K562 (cell line): ENCODE data around the gene SLC12A9. TPM values are rescaled to one million over a fixed set of nuclear protein-coding genes. Genes with fewer than 3 reads are reported as not detected.
A peak's percentile ranks its signal among the peaks of the same experiment; 100 is the strongest.

Experiments used
- ATAC-seq: fragments of 200-7000 bp; cut with Tn5 transposase; 3 replicates; pipeline ENCODE4 v1.9.1; 2020; ENCODE audit warnings: moderate library complexity
- BruUV-seq: library from RNA; stranded (reverse); fragments of 400-500 nt; replicated peaks from 2 replicates; lab custom pipeline; 2021; lab: Mats Ljungman, UMichigan
- CTCF ChIA-PET: fragments of 300-600 bp; formaldehyde crosslinking; extraction: SDS; loops from one replicate; lab custom pipeline; 2021; ENCODE audit warnings: low intra/inter-chr PET ratio; lab: Yijun Ruan, JAX
- POLR2A ChIA-PET: fragments of 300-600, 350-650 bp; sonication (Branson Sonifier 250); formaldehyde crosslinking; extraction: SDS; loops from one replicate; lab custom pipeline; 2021; ENCODE audit warnings: antibody characterized with exemption, inconsistent platforms; lab: Yijun Ruan, JAX
- DNase-seq, 4 experiments: peaks; one replicate each; pipeline versions ENCODE4 v3.0.0 to v3.0.0-alpha.2; 2011 to 2018; ENCODE audit warnings: low spot score in 3 of 4, mixed read lengths in 3 of 4; ENCODE audit errors: extremely low read depth in 1 of 4
- FAIRE-seq: peaks from 2 replicates; lab custom pipeline; 2011; peaks lifted over from hg19 to GRCh38; lab: Jason Lieb, UNC
- H2AFZ ChIP-seq: 2 replicates; pipeline ENCODE4 v1.6.0; 2011; ENCODE audit warnings: low read depth, low read length, control low read depth, inconsistent platforms
- H3K27ac ChIP-seq: fragments of 200-600 bp; 3 replicates; pipeline ENCODE4 v1.8.0; 2011; ENCODE audit warnings: low read depth, mild to moderate bottlenecking, control low read depth, inconsistent platforms, low read length, moderate library complexity, mixed read lengths; ENCODE audit errors: extremely low read depth
- H3K27me3 ChIP-seq, 2 experiments: fragments of 300-600 bp in 1 of 2; 2 replicates in 1 of 2; 3 replicates in 1 of 2; pipeline versions ENCODE4 v1.6.0 to v1.8.0; 2011; ENCODE audit warnings: inconsistent platforms in 2 of 2, low read length in 2 of 2, mild to moderate bottlenecking in 1 of 2, mixed read lengths in 1 of 2, moderate library complexity in 1 of 2; ENCODE audit not compliant: control insufficient read depth in 2 of 2, insufficient read depth in 2 of 2
- H3K36me3 ChIP-seq: fragments of 300-600 bp; 3 replicates; pipeline ENCODE4 v1.8.0; 2011; ENCODE audit warnings: mild to moderate bottlenecking, low read length, inconsistent platforms; ENCODE audit not compliant: control insufficient read depth, insufficient read depth
- H3K4me1 ChIP-seq, 2 experiments: fragments of 200-600 bp in 1 of 2; replicated peaks in 1 of 2; 2 replicates in 1 of 2; 3 replicates in 1 of 2; pipeline versions ENCODE4 v1.5.1 to v1.8.0; 2011; ENCODE audit warnings: inconsistent platforms in 2 of 2, low read length in 2 of 2, mild to moderate bottlenecking in 1 of 2, mixed read lengths in 1 of 2, moderate library complexity in 1 of 2; ENCODE audit not compliant: control insufficient read depth in 2 of 2, insufficient read depth in 2 of 2
- H3K4me2 ChIP-seq: 2 replicates; pipeline ENCODE4 v1.6.1; 2011; ENCODE audit warnings: low read length, control low read depth, inconsistent platforms, mixed read lengths; ENCODE audit not compliant: insufficient read depth
- H3K4me3 ChIP-seq: fragments of 200-600 bp; sonication (generic), shearing (Covaris generic); 2 replicates; pipeline ENCODE4 v1.5.1; 2016; ENCODE audit warnings: control low read depth, inconsistent platforms
- H3K79me2 ChIP-seq: fragments of 200-600 bp; 3 replicates; pipeline ENCODE4 v1.8.0; 2011; ENCODE audit warnings: low read length, inconsistent platforms; ENCODE audit not compliant: control insufficient read depth, insufficient read depth
- H3K9ac ChIP-seq, 2 experiments: 2 replicates each; pipeline versions ENCODE4 v1.6.0 to v1.6.1; 2011; ENCODE audit warnings: low read depth in 2 of 2, low read length in 2 of 2, control low read depth in 1 of 2, inconsistent platforms in 1 of 2, mild to moderate bottlenecking in 1 of 2, mixed read lengths in 1 of 2; ENCODE audit not compliant: insufficient read depth in 1 of 2
- H3K9me1 ChIP-seq: one replicate; pipeline ENCODE4 v1.6.0; 2011; ENCODE audit warnings: inconsistent platforms, mild to moderate bottlenecking, low read length, moderate library complexity; ENCODE audit not compliant: control insufficient read depth, insufficient read depth
- H3K9me3 ChIP-seq: replicated peaks from 2 replicates; pipeline ENCODE4 v1.5.1; 2011; ENCODE audit warnings: low read depth, low read length, inconsistent platforms; ENCODE audit not compliant: control insufficient read depth, insufficient read depth
- H4K20me1 ChIP-seq: replicated peaks from 2 replicates; pipeline ENCODE4 v1.6.1; 2011; ENCODE audit warnings: low read length, inconsistent platforms, mixed read lengths; ENCODE audit not compliant: control insufficient read depth, insufficient read depth
- BDP1 ChIP-seq: IDR thresholded peaks from 3 replicates; pipeline ENCODE4 v1.6.1; 2011; ENCODE audit not compliant: insufficient read length, insufficient read depth
- CBFA2T3 ChIP-seq: fragments of 450-650 bp; IDR thresholded peaks from 2 replicates; pipeline ENCODE4 v1.6.1; 2017
- ETV5 ChIP-seq: sonication (generic); formaldehyde crosslinking; IDR thresholded peaks from 2 replicates; pipeline ENCODE4 v1.4.0; 2020; ENCODE audit warnings: low read depth, mild to moderate bottlenecking, missing genetic modification reagents
- ETV6 ChIP-seq, 3 experiments: fragments of 150-350 bp in 1 of 3; sonication (generic) in 1 of 3; formaldehyde crosslinking in 1 of 3; IDR thresholded peaks; 2 replicates each; pipeline versions ENCODE4 v1.6.1 to v1.8.0; 2014 to 2022; ENCODE audit warnings: borderline replicate concordance in 2 of 3, low read depth in 2 of 3, antibody characterized with exemption in 1 of 3, low read length in 1 of 3, mild to moderate bottlenecking in 1 of 3, missing genetic modification reagents in 1 of 3
- KDM2B ChIP-seq: fragments of 250-450 bp; sonication (Bioruptor Pico); IDR thresholded peaks from 2 replicates; pipeline ENCODE4 v1.8.0; 2021; ENCODE audit warnings: mild to moderate bottlenecking, moderate library complexity
- MTA2 ChIP-seq: fragments of 450-650 bp; IDR thresholded peaks from 2 replicates; pipeline ENCODE4 v1.6.1; 2016; ENCODE audit warnings: low read depth
- SAP30 ChIP-seq: fragments of 200-600 bp; sonication (generic); IDR thresholded peaks from 2 replicates; pipeline ENCODE4 v1.6.1; 2012; ENCODE audit warnings: borderline replicate concordance, low read depth, mild to moderate bottlenecking, moderate library complexity, low read length, control low read depth, inconsistent platforms; ENCODE audit not compliant: insufficient read depth, poor library complexity, severe bottlenecking
- STAT5B ChIP-seq: fragments of 250-450 bp; sonication (Bioruptor Pico); IDR thresholded peaks from 2 replicates; pipeline ENCODE4 v1.8.0; 2021; ENCODE audit warnings: mild to moderate bottlenecking, inconsistent platforms
- ZNF253 ChIP-seq: fragments of 250-450 bp; sonication (Bioruptor Pico); conservative IDR thresholded peaks from 2 replicates; pipeline ENCODE4 v1.6.1; 2021; ENCODE audit warnings: mild to moderate bottlenecking
- ZNF316 ChIP-seq: fragments of 450-650 bp; IDR thresholded peaks from 2 replicates; pipeline ENCODE4 v1.6.1; 2016
- ZNF778 ChIP-seq: fragments of 450-650 bp; formaldehyde crosslinking; IDR thresholded peaks from 2 replicates; pipeline ENCODE4 v1.4.0; 2020; ENCODE audit warnings: mild to moderate bottlenecking, moderate library complexity
- WGBS: fragments of 100-300 bp; shearing (Covaris generic); methylation state at CpG from one replicate; pipeline ENCODE4 v1.1.6; 2016; ENCODE audit warnings: low coverage, mixed read lengths; ENCODE audit not compliant: insufficient coverage; ENCODE audit errors: missing lambda C conversion rate; 5-methylcytosine and 5-hydroxymethylcytosine counted together
- in situ Hi-C: fragments of 300-500 bp; cut with MboI; formaldehyde crosslinking; loops from 4 replicates; pipeline ENCODE4 v1.15.0; 2018; ENCODE audit warnings: inconsistent platforms, mixed read lengths
- intact Hi-C: fragments of 100-400 bp; cut with micrococcal nuclease; formaldehyde crosslinking; loops from 2 replicates; pipeline ENCODE4 v1.14.2; 2022
- polyA plus RNA-seq, 8 experiments: library from polyadenylated mRNA; depleted of rRNA in 4 of 8; stranded (reverse) in 5 of 8; unstranded in 3 of 8; fragments of >200 nt; fragmentation: Nextera tagmentation in 2 of 8; fragmentation: Illumina TruSeq in 1 of 8; extraction: Ambion mirVana in 2 of 8; extraction: Trizol in 1 of 8; gene quantifications; 2 replicates each; pipeline versions ENCODE4 v1.2.1 to v1.2.3, GENCODE V29; 2011 to 2014; ENCODE audit warnings: inconsistent platforms in 1 of 8, missing spikeins in 1 of 8
- total RNA-seq, 7 experiments: library from RNA; depleted of rRNA in 6 of 7; stranded (reverse); fragments of >200 nt in 6 of 7; fragmentation: Illumina TruSeq in 2 of 7; extraction: Trizol in 2 of 7; gene quantifications; 2 replicates each; pipeline versions ENCODE4 v1.2.1 to v1.2.3, GENCODE V29; 2011 to 2021; ENCODE audit warnings: low replicate concordance in 1 of 7
- TF ChIP-seq, protein P1 (sequence below): sonication (generic); formaldehyde crosslinking; IDR thresholded peaks from 2 replicates; pipeline ENCODE4 v1.8.0; 2022; ENCODE audit warnings: missing genetic modification reagents, mild to moderate bottlenecking, moderate library complexity, borderline replicate concordance

Gene SLC12A9
- total and polyA plus RNA-seq, 9 of the 15 experiments (the other 6 are each of a cell fraction or from before 2014, with no cell fraction given) = 0.06 to 20.2 (median 10.7) TPM

DNA sequence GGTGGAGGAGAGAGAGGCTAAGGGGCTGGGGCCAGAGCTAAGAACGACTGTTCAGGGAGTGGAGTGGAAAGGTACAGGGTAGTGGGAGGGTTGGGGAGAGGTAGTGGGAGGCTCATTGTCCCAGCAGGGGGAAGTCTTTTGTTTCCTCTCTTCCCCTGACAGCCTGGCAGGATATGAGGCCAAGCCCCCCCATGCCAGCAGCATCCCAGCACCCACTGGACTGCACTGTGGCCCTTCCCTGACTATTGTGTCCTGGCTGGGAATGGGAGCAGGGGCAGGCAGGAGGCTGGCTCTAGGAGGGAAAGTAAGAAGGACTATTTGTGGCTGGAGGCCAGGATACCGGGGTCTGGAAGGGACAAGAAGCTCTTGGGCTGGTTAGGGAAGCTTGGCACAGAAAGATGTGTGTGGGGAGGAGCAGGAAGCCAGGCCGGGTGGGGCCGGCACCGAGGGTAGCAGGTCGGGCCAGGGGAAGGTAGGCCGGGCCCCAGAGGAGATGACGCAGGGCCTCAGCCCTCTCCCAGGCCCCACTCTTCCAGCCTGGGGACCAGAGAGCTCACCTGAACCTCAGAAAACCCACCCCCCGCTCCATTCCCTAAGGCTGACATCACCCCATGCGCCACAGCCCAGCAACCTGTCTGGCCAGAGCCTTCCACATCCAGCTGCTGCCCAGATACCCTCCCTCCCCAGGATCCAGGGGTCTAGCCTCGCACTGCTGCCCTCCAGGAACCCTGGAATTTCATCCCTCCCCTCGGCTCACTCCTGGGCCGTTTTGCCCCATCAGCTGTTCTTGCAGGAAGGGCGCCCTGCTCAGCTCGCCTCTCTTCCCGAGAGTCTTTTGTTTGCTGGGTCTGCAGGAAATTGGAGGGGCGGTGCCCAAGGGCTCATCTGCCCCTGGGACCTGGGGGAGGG, 16.4 kb upstream of the SLC12A9 start:
- peaks cover 12 to 50% of the 10 kb centered on the region in 2 experiments; a peak in 3 of 5 replicates for H3K4me1 ChIP-seq
- H4K20me1 ChIP-seq = no peaks in the 10 kb centered on the region
- peak; percentile 13 for ATAC-seq
- no peaks in the 10 kb centered on the region for H3K9me1 ChIP-seq
- no peaks in the 10 kb centered on the region for H3K79me2 ChIP-seq
- BruUV-seq = no TSS peak
- DNase-seq = peak in 1 of 4 experiments; percentile 39
- ChIA-PET POLR2A (interaction anchor here (0.6 to 1.1 kb wide), 3 partner anchors 16 to 358 kb away, joined by 3 to 4 read pairs (median 4); partner anchors contain the start of genes SLC12A9 and SRRT), CTCF (no interaction called here)
- WGBS = 58% methylated on average over 17 of the region's 17 CpGs
- H3K27ac ChIP-seq = 0 out of 3 replicates have a peak overlapping the region, but pooled peaks have one; percentile 25
- peak overlapping the region; percentile 22 to 74; a peak in 2 of 4 replicates for H3K9ac ChIP-seq
- intact Hi-C loops (no loop called here), in situ Hi-C loops (no loop called here)
- no peaks in the 10 kb centered on the region for H3K9me3 ChIP-seq
- no peaks in the 10 kb centered on the region for H3K27me3 ChIP-seq
- peak overlapping the region; percentile 46 for H2AFZ ChIP-seq
- FAIRE-seq = no peak
- no peak overlapping the region for H3K4me3 ChIP-seq
- H3K4me2 ChIP-seq = peak overlapping the region; percentile 37; the same call in 1 of the 2 replicates
- no peaks in the 10 kb centered on the region for H3K36me3 ChIP-seq
- no peak for TF ChIP-seq STAT5B (CRISPR knock-in tag)
- TF ChIP-seq ETV6 (IDR thresholded peaks at IDR 0.05; ENCODE audit: borderline replicate concordance in 1 of 2, low read depth in 2 of 2, low read length in 1 of 2) = no peak
- TF ChIP-seq ETV6 (CRISPR knock-in tag; IDR thresholded peaks at IDR 0.05; ENCODE audit: borderline replicate concordance) = no peak
- TF ChIP-seq ZNF778 = no peak
- TF ChIP-seq SAP30 = no peak
- TF ChIP-seq, protein P1, sequence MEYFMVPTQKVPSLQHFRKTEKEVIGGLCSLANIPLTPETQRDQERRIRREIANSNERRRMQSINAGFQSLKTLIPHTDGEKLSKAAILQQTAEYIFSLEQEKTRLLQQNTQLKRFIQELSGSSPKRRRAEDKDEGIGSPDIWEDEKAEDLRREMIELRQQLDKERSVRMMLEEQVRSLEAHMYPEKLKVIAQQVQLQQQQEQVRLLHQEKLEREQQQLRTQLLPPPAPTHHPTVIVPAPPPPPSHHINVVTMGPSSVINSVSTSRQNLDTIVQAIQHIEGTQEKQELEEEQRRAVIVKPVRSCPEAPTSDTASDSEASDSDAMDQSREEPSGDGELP (CRISPR knock-in tag) = peak; percentile 36
- no peak for TF ChIP-seq CBFA2T3
- no peak for TF ChIP-seq MTA2
- TF ChIP-seq ZNF316 = peak; percentile 81
- no peak for TF ChIP-seq ETV5 (CRISPR knock-in tag)
- TF ChIP-seq KDM2B = no peak
- TF ChIP-seq ZNF253 (CRISPR knock-in tag) = no peak
- no peak for TF ChIP-seq BDP1
